ENCODE data around the gene RAB42.
"Not testable (repeated sequence)": the region's sequence is repeated elsewhere in the genome, so short reads cannot be mapped to it uniquely, and the experiment has no call there.

GRCh38 chr1:28594686-28595411 is 2.8 kb downstream of the RAB42 start:
- not testable (repeated sequence) for TF ChIP-seq EZH2 (IDR thresholded peaks at IDR 0.05; ENCODE audit: insufficient read depth, poor library complexity, severe bottlenecking); EZH2phosphoT487 (IDR thresholded peaks at IDR 0.05; ENCODE audit: insufficient read depth, low read depth)
